Smooth muscle cell (in vitro differentiated cells): Measurements from ENCODE around the gene TLE3. TPM values are rescaled to one million over a fixed set of nuclear protein-coding genes. Genes with fewer than 3 reads are reported as not detected.
A peak's percentile ranks its signal among the peaks of the same experiment; 100 is the strongest.

Experiments used
- DNase-seq: peaks from one replicate; lab custom pipeline; 2025; ENCODE audit not compliant: unreplicated experiment; lab: John Stamatoyannopoulos, UW
- H2AFZ ChIP-seq: fragments of 200-600 bp; sonication (generic); 2 replicates; pipeline ENCODE4 v1.6.0; 2016; ENCODE audit warnings: antibody characterized with exemption, low read depth, mild to moderate bottlenecking
- H3F3A ChIP-seq: fragments of 200-600 bp; sonication (generic); 2 replicates; pipeline ENCODE4 v1.6.0; 2017; ENCODE audit warnings: antibody characterized with exemption, low read depth
- H3K27ac ChIP-seq: fragments of 200-600 bp; sonication (generic); 2 replicates; pipeline ENCODE4 v1.5.1; 2016; ENCODE audit warnings: low read depth, mild to moderate bottlenecking
- H3K27me3 ChIP-seq: fragments of 200-600 bp; sonication (generic); 2 replicates; pipeline ENCODE4 v1.6.1; 2016; ENCODE audit warnings: low read depth, mild to moderate bottlenecking
- H3K36me3 ChIP-seq: fragments of 200-600 bp; sonication (generic); 2 replicates; pipeline ENCODE4 v1.5.1; 2016; ENCODE audit warnings: low read depth
- H3K4me1 ChIP-seq: fragments of 200-600 bp; sonication (generic); 2 replicates; pipeline ENCODE4 v1.5.1; 2016; ENCODE audit warnings: low read depth
- H3K4me2 ChIP-seq: fragments of 200-600 bp; sonication (generic); 2 replicates; pipeline ENCODE4 v1.6.0; 2016; ENCODE audit warnings: mild to moderate bottlenecking
- H3K4me3 ChIP-seq: fragments of 200-600 bp; sonication (generic); 2 replicates; pipeline ENCODE4 v1.5.1; 2016; ENCODE audit warnings: mild to moderate bottlenecking
- H3K79me2 ChIP-seq: fragments of 200-600 bp; sonication (generic); 2 replicates; pipeline ENCODE4 v1.6.0; 2016; ENCODE audit warnings: low read depth, mild to moderate bottlenecking
- H3K9ac ChIP-seq: fragments of 200-600 bp; sonication (generic); 2 replicates; pipeline ENCODE4 v1.6.0; 2016; ENCODE audit warnings: low read depth
- H3K9me3 ChIP-seq: fragments of 200-600 bp; sonication (generic); replicated peaks from 2 replicates; pipeline ENCODE4 v1.5.1; 2016; ENCODE audit warnings: low read depth
- H4K20me1 ChIP-seq: fragments of 200-600 bp; sonication (generic); 2 replicates; pipeline ENCODE4 v1.6.0; 2016; ENCODE audit warnings: low read depth
- CTCF ChIP-seq: fragments of 200-600 bp; sonication (generic); IDR thresholded peaks from 2 replicates; pipeline ENCODE4 v1.5.1; 2017; ENCODE audit warnings: borderline replicate concordance, mild to moderate bottlenecking, antibody characterized with exemption; ENCODE audit not compliant: insufficient read depth, poor library complexity, severe bottlenecking
- WGBS: methylation state at CpG from one replicate; pipeline ENCODE4 v1.1.7; 2016; ENCODE audit warnings: low lambda C conversion rate; 5-methylcytosine and 5-hydroxymethylcytosine counted together
- polyA plus RNA-seq: library from polyadenylated mRNA; unstranded; fragments of >200 nt; fragmentation: Nextera tagmentation; extraction: Ambion mirVana; gene quantifications from 2 replicates; pipeline ENCODE4 v1.2.1, GENCODE V29; 2016
- total RNA-seq: library from RNA; depleted of rRNA; stranded (reverse); fragments of >200 nt; gene quantifications from 2 replicates; pipeline ENCODE4 v1.2.3, GENCODE V29; 2014

The TLE3 gene
- total and polyA plus RNA-seq, 2 experiments from 2014 or later: 50.9 to 53.2 TPM

DNA sequence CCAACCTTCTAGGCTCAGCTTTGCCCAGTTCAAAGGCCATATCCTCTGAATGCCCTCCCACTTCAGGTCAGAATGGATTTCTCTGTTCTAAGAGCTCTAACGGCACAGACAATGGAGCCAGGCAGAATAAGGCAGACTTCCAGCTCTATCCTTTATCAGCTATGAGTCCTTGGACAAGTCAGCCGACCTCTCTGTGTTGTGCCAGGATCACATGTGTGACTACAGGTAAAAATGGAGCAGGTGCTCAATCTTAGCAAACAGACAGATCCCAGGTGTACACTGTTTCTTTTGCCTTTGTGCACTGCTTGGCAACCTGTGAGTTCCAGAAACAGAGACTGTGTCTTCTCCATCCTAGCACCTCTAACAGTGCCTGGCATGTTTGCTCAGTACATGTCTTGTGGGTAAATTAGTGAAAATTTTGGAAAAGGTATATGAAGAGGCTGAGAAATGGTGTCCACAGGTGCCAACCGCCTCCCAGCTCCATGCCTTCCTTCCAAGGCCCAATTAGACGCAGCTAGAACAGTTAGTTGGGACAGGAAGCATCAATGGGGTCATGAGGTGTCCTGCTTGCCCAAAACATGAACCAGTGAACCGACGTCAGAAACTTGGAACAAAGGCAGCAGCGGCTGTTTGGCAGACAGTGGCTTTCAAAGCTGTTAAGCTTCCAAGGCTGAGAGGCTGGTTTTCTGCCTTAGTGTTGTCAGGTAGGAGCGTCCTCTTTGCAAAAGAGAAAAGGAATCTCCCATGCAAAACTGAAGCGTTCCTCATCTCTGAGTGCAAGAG is 28.7 kb downstream of the TLE3 start:
- H3K4me1 ChIP-seq: peaks cover 3% of the 10 kb centered on the region
- H3K36me3 ChIP-seq: peaks cover 11% of the 10 kb centered on the region
- H2AFZ ChIP-seq: no peak overlapping the region
- 96% methylated on average over 9 of the region's 9 CpGs for WGBS
- H3K4me2 ChIP-seq: no peak overlapping the region
- no peaks in the 10 kb centered on the region for H3K27me3 ChIP-seq
- no peak overlapping the region for H3K9ac ChIP-seq
- DNase-seq: no peak
- H3F3A ChIP-seq: peaks cover 24% of the 10 kb centered on the region
- H4K20me1 ChIP-seq: peaks cover 100% of the 10 kb centered on the region
- H3K9me3 ChIP-seq: no peaks in the 10 kb centered on the region
- H3K79me2 ChIP-seq: peaks cover 62% of the 10 kb centered on the region
- TF ChIP-seq CTCF: no peak
- H3K27ac ChIP-seq: no peak overlapping the region
- no peak overlapping the region for H3K4me3 ChIP-seq

DNA sequence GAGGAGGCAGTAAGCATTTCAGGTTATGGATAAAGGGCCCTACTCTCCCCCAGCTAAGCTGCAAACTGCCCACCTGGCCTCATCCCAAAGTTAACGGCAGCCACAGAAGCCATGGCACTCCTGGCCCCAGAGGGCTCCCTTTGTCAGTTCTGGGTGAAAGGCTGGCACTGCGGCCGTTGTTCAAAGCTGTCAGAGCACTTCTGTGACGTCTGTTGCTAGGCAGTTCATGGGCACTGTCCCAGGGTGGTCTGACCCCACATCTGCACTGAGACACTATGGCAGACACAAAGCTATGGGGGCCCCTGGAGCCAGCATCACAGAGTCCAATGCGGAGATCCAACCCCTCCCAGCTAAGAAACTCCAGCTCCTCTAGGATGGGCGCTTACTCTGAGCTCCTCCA is 30.0 kb downstream of the TLE3 start:
- Histone ChIP-seq H3F3A (peaks cover 24% of the 10 kb centered on the region), H3K4me1 (peaks cover 3% of the 10 kb centered on the region), H4K20me1 (peaks cover 100% of the 10 kb centered on the region), H3K79me2 (peaks cover 50% of the 10 kb centered on the region), H3K27ac (peak overlapping the region; percentile 22), H3K36me3 (peaks cover 7% of the 10 kb centered on the region), H3K4me2 (no peak overlapping the region), H3K9ac (no peak overlapping the region), H3K4me3 (no peak overlapping the region), H2AFZ (no peak overlapping the region), H3K9me3 (no peaks in the 10 kb centered on the region), H3K27me3 (no peaks in the 10 kb centered on the region)
- no peak for TF ChIP-seq CTCF
- DNase-seq: no peak
- 86% methylated on average over 6 of the region's 6 CpGs for WGBS

GRCh38 chr15:70067011-70067410 is 30.7 kb downstream of the TLE3 start:
- H3F3A ChIP-seq: peaks cover 24% of the 10 kb centered on the region
- peaks cover 43% of the 10 kb centered on the region for H3K79me2 ChIP-seq
- no peaks in the 10 kb centered on the region for H3K27me3 ChIP-seq
- H3K27ac ChIP-seq: peak overlapping the region; percentile 22
- no peak overlapping the region for H2AFZ ChIP-seq
- no peaks in the 10 kb centered on the region for H3K9me3 ChIP-seq
- no peak for TF ChIP-seq CTCF
- H4K20me1 ChIP-seq: peaks cover 100% of the 10 kb centered on the region
- no peak overlapping the region for H3K9ac ChIP-seq
- H3K4me1 ChIP-seq: peaks cover 3% of the 10 kb centered on the region
- WGBS: 68% methylated on average over 2 of the region's 2 CpGs
- H3K36me3 ChIP-seq: peaks cover 7% of the 10 kb centered on the region
- no peak for DNase-seq
- no peak overlapping the region for H3K4me3 ChIP-seq
- H3K4me2 ChIP-seq: no peak overlapping the region

GRCh38 chr15:70066447-70066846 is 31.3 kb downstream of the TLE3 start:
- Histone ChIP-seq H3K4me3 (no peak overlapping the region), H3F3A (peaks cover 24% of the 10 kb centered on the region), H3K79me2 (peaks cover 42% of the 10 kb centered on the region), H3K4me2 (no peak overlapping the region), H4K20me1 (peaks cover 100% of the 10 kb centered on the region), H3K4me1 (peaks cover under 1% of the 10 kb centered on the region), H3K36me3 (peaks cover 7% of the 10 kb centered on the region), H3K9me3 (no peaks in the 10 kb centered on the region), H3K27ac (peak overlapping the region; percentile 22), H3K9ac (no peak overlapping the region), H3K27me3 (no peaks in the 10 kb centered on the region), H2AFZ (no peak overlapping the region)
- 70% methylated on average over 5 of the region's 5 CpGs for WGBS
- DNase-seq: no peak
- no peak for TF ChIP-seq CTCF
